ENCODE results near the gene GSE1.
A peak's percentile ranks its signal among the peaks of the same experiment; 100 is the strongest.

Gene GSE1

GRCh38 chr16:85686912-85687591 lies 73.9 kb downstream of the GSE1 start:
- DNase-seq = no peak

GRCh38 chr16:85687651-85688471 lies 74.7 kb downstream of the GSE1 start:
- no peak for DNase-seq

GRCh38 chr16:85688586-85689284 lies 75.6 kb downstream of the GSE1 start, which contains the start of gene GINS2:
Gene GINS2, minus strand, starts transcription at chr16:85688954. Its CDS starts 56 bp downstream, at chr16:85688898.
- peak; percentile 89 to 92 for DNase-seq

- no peak for DNase-seq
These were observed 76.3 kb downstream of the GSE1 start for GRCh38 chr16:85689285-85689949.

- no peak for DNase-seq
These were observed 76.8 kb downstream of the GSE1 start for GRCh38 chr16:85689950-85690320.

- DNase-seq = no peak
These were observed 77.4 kb downstream of the GSE1 start for GRCh38 chr16:85690469-85691064.

- no peak for DNase-seq
These were observed 82.3 kb downstream of the GSE1 start for GRCh38 chr16:85695196-85696128.

- DNase-seq = no peak
These were observed 83.7 kb downstream of the GSE1 start for GRCh38 chr16:85696781-85697180.

GRCh38 chr16:85697431-85697830 lies 84.3 kb downstream of the GSE1 start:
- DNase-seq = no peak

- DNase-seq = no peak
These were observed 85.4 kb downstream of the GSE1 start for GRCh38 chr16:85698459-85698891.

- no peak for DNase-seq
These were observed 85.9 kb downstream of the GSE1 start for GRCh38 chr16:85698935-85699558.

- no peak for DNase-seq
These were observed 86.5 kb downstream of the GSE1 start for GRCh38 chr16:85699628-85700027.

GRCh38 chr16:85704011-85704410 lies 90.9 kb downstream of the GSE1 start:
- DNase-seq = no peak

GRCh38 chr16:85704900-85705846 lies 92.1 kb downstream of the GSE1 start:
- DNase-seq = no peak

- no peak for DNase-seq
These were observed 93.4 kb downstream of the GSE1 start for GRCh38 chr16:85706449-85707034.

GRCh38 chr16:85707528-85708095 lies 94.5 kb downstream of the GSE1 start:
- DNase-seq = no peak

GRCh38 chr16:85708338-85708737 lies 95.2 kb downstream of the GSE1 start:
- no peak for DNase-seq

GRCh38 chr16:85709766-85710585 lies 96.9 kb downstream of the GSE1 start:
- DNase-seq = no peak
